Stimulated activated CD4-positive, alpha-beta T cell treated with anti-CD3 and anti-CD28 coated beads, TNF-alpha, amount 100 ng/mL, for 24 hours (primary cell): Measurements from ENCODE around the gene WDR64.

Experiments used
- DNase-seq, 3 experiments: peaks; one replicate each; pipeline ENCODE4 v3.0.0-alpha.2; 2020; ENCODE audit warnings: low read depth in 3 of 3

Gene WDR64

GRCh38 chr1:241838897-241839296 is 186.8 kb downstream of the WDR64 start:
- no peak for DNase-seq

GRCh38 chr1:241839369-241839979 is 187.4 kb downstream of the WDR64 start:
- DNase-seq = no peak

DNA sequence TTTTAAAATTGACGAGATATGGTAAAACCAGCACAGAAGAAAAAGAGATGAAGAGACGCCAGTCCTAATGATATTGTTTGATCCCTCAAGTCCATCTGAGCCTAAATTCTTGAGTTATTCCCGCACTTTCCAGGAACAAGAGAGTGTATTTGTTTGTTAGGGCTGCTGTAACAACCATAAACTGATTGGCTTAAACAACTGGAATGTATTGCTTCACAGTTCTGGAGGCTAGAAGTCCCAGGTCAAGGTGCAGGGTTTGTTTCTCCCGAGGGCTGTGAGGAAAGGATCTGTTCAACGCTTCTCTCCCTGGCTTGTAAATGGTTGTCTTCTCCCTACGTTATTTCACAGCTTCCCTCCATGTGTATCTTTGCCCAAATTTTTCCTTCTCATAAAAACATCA is 188.1 kb downstream of the WDR64 start:
- DNase-seq = no peak

DNA sequence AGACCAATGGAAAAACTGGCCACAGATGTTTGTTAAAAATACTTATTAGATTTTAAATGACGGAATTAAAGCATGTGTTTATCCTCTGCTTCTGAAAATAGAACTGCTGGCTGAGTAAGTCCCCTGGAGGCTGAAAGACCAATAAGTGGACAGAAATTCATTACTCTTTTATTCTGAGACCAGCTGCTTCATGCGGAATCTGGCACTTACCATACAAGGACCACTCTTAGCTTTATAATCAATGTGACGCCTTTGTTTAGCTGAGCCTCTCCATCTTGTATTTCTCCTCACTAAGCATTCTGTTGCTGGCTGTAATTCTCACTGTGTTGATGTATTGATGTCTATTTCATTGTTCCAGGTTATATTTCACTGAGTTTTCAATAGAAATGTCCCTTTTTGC is 189.6 kb downstream of the WDR64 start:
- DNase-seq = no peak

GRCh38 chr1:241842565-241842964 is 190.5 kb downstream of the WDR64 start:
- no peak for DNase-seq

- DNase-seq = no peak
These were observed 192.5 kb downstream of the WDR64 start for GRCh38 chr1:241844593-241844992.

DNA sequence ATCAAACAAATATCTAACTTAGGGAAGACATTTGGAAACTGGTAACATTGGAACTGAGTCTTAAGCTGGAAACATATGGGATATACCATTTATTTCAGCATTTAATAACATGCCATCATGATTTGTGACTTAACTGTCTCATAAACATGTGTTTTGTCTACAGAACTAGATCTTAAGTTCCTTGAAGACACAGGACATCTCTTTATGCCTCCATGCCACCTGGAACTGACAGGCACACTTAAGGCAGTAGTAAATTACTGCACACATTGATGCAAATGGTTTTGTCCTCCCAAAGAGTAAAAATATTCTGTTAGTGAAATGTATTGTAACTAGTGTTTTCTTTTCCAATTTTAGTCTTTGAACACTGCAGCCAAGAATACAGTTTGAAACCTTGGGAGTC is 194.3 kb downstream of the WDR64 start:
- no peak for DNase-seq

DNA sequence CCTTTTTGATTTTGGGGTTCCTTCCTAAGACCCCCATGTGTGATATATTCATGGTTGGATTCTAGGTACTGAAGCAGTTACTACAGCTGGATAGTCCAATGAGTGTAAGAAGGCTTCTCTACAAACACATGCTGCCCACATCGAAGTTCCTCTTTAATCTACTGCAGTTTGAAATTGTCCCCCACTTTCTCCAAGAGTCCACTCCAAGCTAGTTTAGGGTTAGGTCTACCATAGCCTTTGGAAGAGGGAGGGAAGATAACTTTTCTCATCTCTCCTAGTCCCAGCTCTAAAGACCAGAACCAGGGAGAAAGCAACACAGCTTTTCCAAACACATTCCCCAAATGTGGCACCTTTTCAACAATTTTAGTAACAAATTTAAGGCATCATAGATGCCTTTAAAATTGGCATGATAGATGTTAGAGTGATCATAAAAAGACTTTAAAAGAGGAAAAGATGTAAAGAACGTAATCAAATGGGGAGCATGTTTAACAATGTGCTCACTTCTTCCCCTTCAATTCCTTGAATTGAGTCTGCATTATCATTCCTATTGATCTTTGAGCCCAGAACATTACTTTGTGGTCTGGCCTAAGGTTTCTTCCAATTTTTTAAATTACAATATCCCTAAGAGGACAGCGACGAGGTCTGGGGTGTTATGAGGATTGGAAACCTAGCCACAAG is 194.9 kb downstream of the WDR64 start:
- DNase-seq = no peak

GRCh38 chr1:241847540-241847795 is 195.4 kb downstream of the WDR64 start:
- DNase-seq = no peak

DNA sequence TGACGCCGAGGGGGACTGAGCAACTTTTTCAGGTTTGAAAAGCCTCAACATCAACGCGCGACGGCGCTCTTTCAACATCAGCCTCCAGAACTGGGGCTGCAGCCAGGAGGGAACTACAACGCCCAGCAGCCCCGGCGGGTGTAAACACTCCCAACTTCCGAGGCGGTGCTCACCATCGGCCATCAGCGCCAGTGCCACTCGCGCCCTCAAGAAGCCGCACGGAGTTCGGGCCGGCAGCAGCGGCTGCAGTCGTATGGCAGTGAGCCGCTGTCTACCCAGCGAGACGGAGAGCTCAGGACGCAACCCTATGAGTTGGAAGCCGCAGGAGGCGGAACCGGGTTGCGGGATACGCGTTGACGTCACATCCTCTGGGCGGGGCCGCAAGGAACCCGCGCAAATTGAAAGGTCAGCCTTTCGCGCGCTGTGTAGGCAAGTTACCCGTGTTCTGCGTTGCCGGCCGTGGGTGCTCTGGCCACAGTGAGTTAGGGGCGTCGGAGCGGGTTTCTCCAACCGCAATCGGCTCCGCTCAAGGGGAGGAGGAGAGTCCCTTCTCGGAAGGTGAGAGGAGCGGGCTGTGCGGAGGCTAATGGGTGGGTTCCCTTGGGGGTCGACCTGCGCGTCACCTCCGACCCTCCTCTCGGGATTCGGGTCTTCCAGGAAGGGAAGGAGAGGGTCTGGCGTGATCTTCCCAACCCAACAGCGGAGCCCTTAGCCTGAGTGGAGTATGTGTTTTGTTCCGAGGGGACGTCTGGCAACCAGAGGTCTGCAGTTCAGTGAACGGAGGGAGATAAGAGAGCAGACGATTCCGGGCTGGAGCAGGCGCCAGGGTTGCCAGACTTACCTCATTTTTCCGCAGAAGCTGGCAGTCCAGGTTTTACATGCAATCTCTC is 196.0 kb downstream of the WDR64 start, which contains the start of gene EXO1:
Gene EXO1 (plus strand): TSS at position 409 of the 890 bp plus-strand sequence. CDS start 2,222 bp downstream, outside the sequence.
- peak; percentile 75 to 86 (median 75) for DNase-seq

GRCh38 chr1:241848686-241849344 is 196.7 kb downstream of the WDR64 start:
- DNase-seq = no peak

GRCh38 chr1:241849345-241849695 is 197.2 kb downstream of the WDR64 start:
- DNase-seq = no peak
